CD4-positive, alpha-beta T cell treated with Interleukin-1 beta for 1 hour (primary cell): ENCODE measurements around the gene VSTM5.
"Not testable (repeated sequence)": the region's sequence is repeated elsewhere in the genome, so short reads cannot be mapped to it uniquely, and the experiment has no call there.

ENCODE experiments used
- DNase-seq, 2 donors: peaks; one replicate each; pipeline ENCODE4 v3.0.0-alpha.2; 2020 to 2022

Gene VSTM5

GRCh38 chr11:93784935-93785360 is 65.5 kb downstream of the VSTM5 start:
- DNase-seq, result no peak

- peak; percentile 87 for DNase-seq
Measured at GRCh38 chr11:93784145-93784934, 66.1 kb downstream of the VSTM5 start, which contains the start of gene MED17. Gene MED17, plus strand, starts transcription at chr11:93784282. Its CDS starts 232 bp downstream, at chr11:93784514.

- no peak for DNase-seq
Measured at GRCh38 chr11:93783765-93784144, 66.7 kb downstream of the VSTM5 start.

- DNase-seq, result no peak
Measured at GRCh38 chr11:93783362-93783761, 67.1 kb downstream of the VSTM5 start.

- peak in 1 of 2 donors; percentile 8 for DNase-seq
Measured at GRCh38 chr11:93775289-93775688, 75.1 kb downstream of the VSTM5 start.

GRCh38 chr11:93774560-93774959 is 75.9 kb downstream of the VSTM5 start:
- DNase-seq, result not testable (repeated sequence)

- DNase-seq, result no peak
Measured at GRCh38 chr11:93773601-93774200, 76.7 kb downstream of the VSTM5 start.

GRCh38 chr11:93773045-93773477 is 77.4 kb downstream of the VSTM5 start:
- DNase-seq, result no peak

GRCh38 chr11:93772123-93772522 is 78.3 kb downstream of the VSTM5 start:
- DNase-seq, result no peak

- DNase-seq, result no peak
Measured at GRCh38 chr11:93770160-93770559, 80.3 kb downstream of the VSTM5 start.
